ENCODE data around the gene LONP1. TPM values are rescaled to one million over a fixed set of nuclear protein-coding genes. Genes with fewer than 3 reads are reported as not detected.
A peak's percentile ranks its signal among the peaks of the same experiment; 100 is the strongest.
"Not testable (repeated sequence)": the region's sequence is repeated elsewhere in the genome, so short reads cannot be mapped to it uniquely, and the experiment has no call there.

The LONP1 gene
- total RNA-seq, 1 experiment from 2014 or later, result 65.1 TPM

DNA sequence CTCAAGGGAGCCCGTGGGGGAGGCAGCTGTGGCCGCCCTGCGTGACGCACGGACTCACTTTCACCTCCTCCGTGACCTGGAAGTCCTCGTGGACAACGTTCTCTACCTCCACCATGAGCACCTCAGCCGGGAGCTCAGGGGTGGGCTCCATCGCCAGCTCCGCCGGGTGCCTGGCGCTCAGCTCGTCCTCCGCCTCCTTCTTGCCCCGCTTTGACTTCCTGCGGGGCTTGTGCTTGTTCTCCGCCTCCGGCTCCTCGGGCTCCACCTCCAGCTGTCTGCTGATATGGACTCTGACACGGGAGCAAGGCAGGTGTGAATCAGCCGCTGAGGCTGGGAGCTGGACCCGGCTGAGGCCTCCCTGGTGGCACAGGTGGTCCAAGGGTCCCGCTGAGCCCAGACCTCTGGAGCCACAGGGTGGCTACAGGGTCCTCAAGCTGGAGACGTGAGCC is 8.2 kb downstream of the LONP1 start:
- DNase-seq (ENCODE audit: low read depth), result no peak

DNA sequence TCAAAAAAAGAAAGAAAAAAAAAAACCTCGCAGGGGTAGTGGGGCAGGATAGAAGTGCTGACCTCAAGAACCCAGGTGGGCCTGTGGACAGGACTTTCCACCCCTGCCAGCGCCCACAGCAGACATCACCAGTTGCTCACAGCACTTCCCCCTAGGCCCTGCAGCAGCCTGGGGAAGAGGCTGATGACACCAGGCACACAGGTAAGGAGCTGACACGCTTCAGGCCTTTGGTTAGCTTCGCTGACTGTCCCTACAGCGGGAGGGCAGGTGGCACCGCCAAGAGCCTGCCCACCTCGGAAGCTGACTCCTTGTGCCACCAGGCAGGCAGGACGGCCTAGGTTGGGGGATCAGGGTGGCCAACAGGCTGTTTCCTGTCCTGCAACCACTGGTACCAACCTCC is 8.9 kb downstream of the LONP1 start:
- no peak for DNase-seq (ENCODE audit: low read depth)

GRCh38 chr19:5707576-5708575 is 12.1 kb downstream of the LONP1 start:
- DNase-seq (ENCODE audit: low read depth), result no peak

DNA sequence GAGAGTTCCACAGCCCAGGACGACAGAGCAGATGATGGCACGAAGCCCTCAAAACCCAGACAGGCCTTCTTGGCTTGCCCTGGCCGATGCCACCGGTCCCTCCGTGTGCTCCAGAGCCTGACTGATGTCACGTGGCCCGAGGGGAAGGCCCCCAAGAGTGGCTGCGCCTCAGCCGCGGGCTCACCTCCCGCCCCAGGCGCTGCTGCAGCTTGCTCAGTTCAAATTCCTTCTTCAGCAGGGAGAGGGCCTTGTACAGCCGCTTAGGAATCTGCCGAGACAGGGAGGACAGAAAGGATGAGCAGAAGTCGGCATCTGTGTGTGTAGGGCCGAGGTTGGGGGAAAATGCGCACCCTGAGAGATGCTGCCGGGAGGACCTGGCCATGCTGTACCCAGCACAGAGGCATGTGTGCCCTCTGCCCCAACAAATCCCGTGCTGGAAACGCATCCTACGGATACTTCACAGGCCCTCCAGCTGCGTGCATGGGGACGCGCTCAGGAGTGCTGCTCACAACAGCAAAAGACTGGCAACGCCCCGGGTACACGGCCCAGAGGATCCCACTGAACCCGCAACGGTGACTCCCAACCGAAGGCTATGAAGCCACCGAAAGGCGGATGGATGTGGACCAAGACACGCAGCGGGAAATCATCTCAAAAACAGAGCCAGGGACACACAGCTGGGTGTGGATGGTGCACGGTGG is 12.9 kb downstream of the LONP1 start:
- no peak for DNase-seq (ENCODE audit: low read depth)

GRCh38 chr19:5705552-5705951 is 14.4 kb downstream of the LONP1 start:
- no peak for DNase-seq (ENCODE audit: low read depth)

DNA sequence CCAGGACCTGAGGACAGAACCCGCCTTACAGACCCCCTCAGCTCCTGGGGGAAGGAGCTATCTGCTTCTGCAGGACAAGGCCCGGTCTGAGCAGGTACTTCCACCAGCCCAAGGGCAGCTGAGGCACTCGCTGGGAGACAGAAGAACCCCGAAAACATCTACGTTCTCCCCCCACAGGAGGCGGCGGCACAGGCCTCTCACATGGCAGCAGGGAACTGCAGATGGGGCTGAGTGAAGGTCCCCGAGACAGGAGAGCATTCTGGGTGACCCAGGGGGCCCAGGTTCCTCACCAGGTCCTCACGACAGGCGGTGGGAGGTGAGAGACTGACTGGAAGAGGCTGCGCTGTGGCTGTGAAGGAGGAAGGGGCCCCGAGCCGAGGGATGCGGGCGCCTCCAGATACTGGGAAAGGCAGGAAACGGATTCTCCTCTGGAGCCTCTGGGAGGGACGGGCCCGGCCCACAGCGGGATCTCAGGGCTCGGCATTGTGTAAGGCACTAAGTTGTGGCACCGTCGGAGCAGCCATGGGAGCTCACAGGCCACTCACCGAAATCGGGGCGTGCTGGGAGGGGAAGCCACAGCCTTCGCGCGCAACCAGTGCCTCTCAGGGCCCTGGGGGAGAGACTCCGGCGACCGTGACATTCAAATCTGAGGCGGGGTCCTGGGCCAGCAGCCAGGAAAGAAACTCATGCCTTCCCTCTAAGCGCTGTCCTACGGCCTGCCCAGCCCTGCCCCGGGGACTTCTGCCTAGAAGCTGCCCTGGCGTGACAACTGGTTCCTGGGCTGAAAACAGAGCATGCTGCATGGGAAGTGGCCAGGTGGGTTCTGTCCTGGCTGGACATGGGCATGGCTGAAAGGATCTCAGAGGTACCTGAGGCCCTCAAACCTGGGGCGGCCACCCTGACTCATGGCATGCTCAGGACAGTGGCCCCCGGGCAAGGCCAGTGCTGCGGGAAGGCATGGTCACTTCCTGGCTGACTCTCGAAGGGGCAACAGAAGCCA is 15.8 kb downstream of the LONP1 start:
- DNase-seq (ENCODE audit: low read depth), result peak; percentile 7

DNA sequence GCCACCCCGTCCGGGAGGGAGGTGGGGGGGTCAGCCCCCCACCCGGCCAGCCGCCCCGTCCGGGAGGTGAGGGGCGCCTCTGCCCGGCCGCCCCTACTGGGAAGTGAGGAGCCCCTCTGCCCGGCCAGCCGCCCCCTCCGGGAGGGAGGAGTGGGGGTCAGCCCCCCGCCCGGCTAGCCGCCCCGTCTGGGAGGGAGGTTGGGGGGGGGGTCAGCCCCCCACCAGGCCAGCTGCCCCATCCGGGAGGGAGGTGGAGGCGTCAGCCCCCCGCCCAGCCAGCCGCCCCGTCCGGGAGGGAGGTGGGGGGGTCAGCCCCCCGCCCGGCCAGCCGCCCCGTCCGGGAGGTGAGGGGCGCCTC is 17.9 kb downstream of the LONP1 start:
- DNase-seq (ENCODE audit: low read depth), result not testable (repeated sequence)

- DNase-seq (ENCODE audit: low read depth), result peak; percentile 16
These were observed 19.4 kb downstream of the LONP1 start for GRCh38 chr19:5700455-5701092.

DNA sequence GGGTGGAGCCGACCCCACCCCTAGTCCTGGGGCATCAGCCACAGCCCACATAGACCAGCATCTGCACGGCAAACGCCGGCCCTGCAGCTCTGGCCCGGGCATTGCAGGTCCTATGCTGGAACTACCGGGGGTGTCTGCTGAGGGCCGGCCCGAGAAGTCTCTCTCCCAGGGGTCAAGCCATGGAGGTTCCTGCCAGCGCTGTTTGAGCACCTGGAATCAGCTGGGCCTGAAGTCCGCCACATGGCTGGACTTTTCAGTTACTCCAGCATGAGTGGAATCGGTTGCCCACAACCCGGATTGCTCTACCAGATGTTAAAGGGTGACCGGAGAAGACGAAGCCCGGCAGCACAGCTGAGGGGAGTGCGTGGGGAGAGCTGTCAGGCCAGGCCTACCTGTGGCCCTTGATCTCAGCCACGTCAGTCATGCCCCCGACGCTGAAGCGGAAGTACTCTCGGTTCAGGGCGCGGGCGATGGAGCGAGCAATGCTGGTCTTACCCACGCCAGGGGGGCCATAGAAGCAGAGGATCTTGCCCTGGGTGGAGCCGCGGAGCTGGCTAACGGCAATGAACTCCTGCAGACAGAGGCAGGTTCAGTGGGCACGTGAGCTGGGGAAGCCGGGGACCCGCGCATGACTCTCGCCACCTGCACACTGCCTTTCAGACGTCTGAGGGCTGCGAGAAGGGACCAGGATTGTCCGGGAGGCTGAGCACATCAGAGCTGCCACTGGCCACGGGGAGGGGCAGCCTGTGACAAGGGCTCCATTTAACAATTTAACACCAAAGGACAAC is 21.1 kb downstream of the LONP1 start:
- peak; percentile 22 for DNase-seq (ENCODE audit: low read depth)

GRCh38 chr19:5697890-5698634 is 21.9 kb downstream of the LONP1 start:
- peak; percentile 49 for DNase-seq (ENCODE audit: low read depth)

- peak; percentile 58 for DNase-seq (ENCODE audit: low read depth)
These were observed 22.7 kb downstream of the LONP1 start for GRCh38 chr19:5697022-5697889.

DNA sequence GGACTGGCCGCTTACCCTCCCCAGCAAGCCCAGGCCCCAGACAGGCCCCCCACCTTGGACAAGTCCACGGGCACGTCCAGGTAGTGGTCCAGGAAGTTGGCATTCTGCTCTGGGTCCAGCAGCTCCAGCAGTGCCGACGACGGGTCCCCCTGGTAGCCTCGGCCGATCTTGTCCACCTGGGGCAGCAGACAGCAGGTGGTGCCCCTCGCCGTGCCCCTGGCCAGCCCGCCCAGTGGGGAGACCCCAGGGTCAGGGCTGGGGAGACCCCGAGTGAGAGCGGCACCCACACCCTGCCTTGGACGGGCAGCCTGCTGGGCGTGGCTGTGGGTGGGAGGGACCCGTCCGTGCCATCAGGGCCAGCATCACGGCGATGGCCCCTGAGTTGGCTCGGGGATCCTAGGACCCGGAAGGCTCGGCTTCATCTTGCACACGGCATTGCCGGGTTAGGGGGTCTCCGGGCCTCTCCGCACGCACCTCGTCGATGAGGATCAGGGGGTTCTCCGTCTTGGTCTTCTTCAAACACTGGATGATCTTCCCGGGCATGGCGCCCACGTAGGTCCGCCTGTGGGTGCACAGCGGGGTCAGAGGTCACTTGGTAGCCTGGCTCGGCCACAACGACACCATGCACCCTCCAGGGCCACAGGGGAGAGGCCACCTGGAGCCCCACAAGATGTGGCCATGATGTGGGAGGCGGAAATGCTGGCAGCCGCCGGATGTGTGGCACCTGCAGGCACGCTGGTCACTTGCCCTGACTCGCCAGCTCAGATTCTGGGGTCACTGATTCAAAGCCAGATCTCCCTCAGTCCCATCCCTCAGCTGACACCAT is 23.5 kb downstream of the LONP1 start:
- DNase-seq (ENCODE audit: low read depth), result peak; percentile 47

DNA sequence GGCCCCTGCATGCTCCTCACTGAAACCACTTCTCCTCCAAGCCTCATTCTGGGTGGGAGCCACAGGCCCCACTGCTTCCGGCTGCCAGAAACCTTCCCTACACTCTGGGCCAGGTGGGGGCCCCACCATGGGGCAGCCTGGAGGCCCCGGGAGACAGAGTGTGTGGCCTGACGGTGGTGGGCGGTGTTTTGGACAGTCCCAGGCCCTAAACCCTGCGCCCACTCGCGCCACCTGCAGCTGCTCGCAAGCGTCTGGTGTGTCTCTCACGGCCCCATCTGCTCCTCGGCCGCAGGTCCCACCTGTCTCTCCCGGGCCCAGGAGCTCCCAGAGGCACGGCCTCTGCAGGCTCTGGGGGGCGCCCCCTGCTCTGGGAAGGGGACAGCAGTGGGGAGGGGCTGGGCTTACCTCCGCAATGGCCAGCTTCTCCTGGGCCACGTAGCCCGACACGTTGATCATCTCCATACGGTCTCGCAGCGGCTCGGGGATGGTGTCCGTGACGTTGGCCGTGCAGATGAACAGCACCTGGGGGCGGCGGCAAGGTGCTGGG is 24.2 kb downstream of the LONP1 start:
- peak; percentile 40 for DNase-seq (ENCODE audit: low read depth)

DNA sequence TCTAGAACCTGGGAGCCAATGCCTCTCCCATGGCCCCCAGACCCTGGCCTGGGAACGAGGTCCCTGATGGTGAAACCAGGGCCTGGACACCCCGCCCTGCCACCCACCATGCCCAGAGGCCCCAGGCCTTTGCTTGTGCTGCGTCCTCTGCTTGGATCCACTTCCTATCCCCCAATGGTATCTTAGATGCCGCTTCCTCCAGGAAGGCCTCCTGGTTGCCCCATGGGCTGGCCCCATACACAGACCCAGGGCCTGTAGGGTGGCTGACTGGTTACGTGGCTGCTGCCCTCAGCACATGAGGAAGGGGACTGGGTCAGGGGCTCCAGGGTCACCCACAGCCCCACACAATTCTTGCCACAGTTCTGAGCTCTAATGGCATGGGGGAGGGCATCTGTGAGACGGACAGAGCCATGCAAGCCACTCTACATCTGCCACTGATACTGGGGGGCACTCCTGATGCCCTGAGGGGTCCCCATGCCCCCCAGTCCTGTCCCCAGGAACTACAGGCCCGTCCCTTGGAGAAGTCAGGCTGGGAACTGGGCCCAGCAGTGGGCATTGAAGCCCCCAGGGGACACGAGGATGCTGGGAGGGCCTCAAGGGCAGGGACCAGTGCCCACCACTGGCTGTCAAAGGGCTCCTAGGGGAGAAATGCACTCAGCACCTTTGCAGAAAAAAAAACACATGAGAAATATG is 24.8 kb downstream of the LONP1 start:
- DNase-seq (ENCODE audit: low read depth), result peak; percentile 32

GRCh38 chr19:5694167-5694955 is 25.6 kb downstream of the LONP1 start:
- DNase-seq (ENCODE audit: low read depth), result no peak
